Stimulated activated naive B cell treated with anti-CD40 and anti-IgM and Interleukin-4, amounts not matched to agents 10 μg/mL and 1 μg/mL and 100 μg/mL, for 72 hours (primary cell): ENCODE measurements around the gene GADD45A.

Experiments used
- ATAC-seq, 2 donors: fragments of 150-1000 bp; cut with Tn5 transposase; replicated peaks; 2 replicates each; pipeline ENCODE4 v1.10.0; 2021; ENCODE audit warnings: moderate library complexity in 1 of 2
- DNase-seq: peaks from one replicate; pipeline ENCODE4 v3.0.0; 2021
- H3K27ac Mint-ChIP-seq: one replicate; pipeline ENCODE4 v1.8.0; 2022; ENCODE audit warnings: mild to moderate bottlenecking, mixed read lengths
- H3K27me3 Mint-ChIP-seq, 2 donors: one replicate each; pipeline ENCODE4 v1.8.0; 2022; ENCODE audit warnings: mixed read lengths in 2 of 2
- H3K36me3 Mint-ChIP-seq, 2 donors: one replicate each; pipeline ENCODE4 v1.8.0; 2022; ENCODE audit warnings: mixed read lengths in 2 of 2, mild to moderate bottlenecking in 1 of 2
- H3K4me1 Mint-ChIP-seq, 2 donors: one replicate each; pipeline ENCODE4 v1.8.0; 2022; ENCODE audit warnings: mixed read lengths in 2 of 2, mild to moderate bottlenecking in 1 of 2
- H3K4me3 Mint-ChIP-seq, 2 donors: one replicate each; pipeline ENCODE4 v1.8.0; 2022; ENCODE audit warnings: mild to moderate bottlenecking in 2 of 2, mixed read lengths in 2 of 2, moderate library complexity in 1 of 2
- H3K9me3 Mint-ChIP-seq, 2 donors: one replicate each; pipeline ENCODE4 v1.8.0; 2022; ENCODE audit warnings: mixed read lengths in 2 of 2, mild to moderate bottlenecking in 1 of 2

The GADD45A gene, protein sequence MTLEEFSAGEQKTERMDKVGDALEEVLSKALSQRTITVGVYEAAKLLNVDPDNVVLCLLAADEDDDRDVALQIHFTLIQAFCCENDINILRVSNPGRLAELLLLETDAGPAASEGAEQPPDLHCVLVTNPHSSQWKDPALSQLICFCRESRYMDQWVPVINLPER

GRCh38 chr1:67685067-67685557 is at the start of gene GADD45A:
Gene GADD45A, plus strand, starts transcription at chr1:67685201. Its CDS starts 294 bp downstream, at chr1:67685495.
- H3K9me3 Mint-ChIP-seq = no peaks in the 10 kb centered on the region
- H3K36me3 Mint-ChIP-seq = peaks cover 4 to 9% of the 10 kb centered on the region in 2 donors
- H3K27me3 Mint-ChIP-seq = no peaks in the 10 kb centered on the region
- H3K4me1 Mint-ChIP-seq = peaks cover 22 to 32% of the 10 kb centered on the region in 2 donors
- H3K27ac Mint-ChIP-seq = peak within 1 kb of the TSS; percentile 92
- H3K4me3 Mint-ChIP-seq = peak within 1 kb of the TSS; percentile 89 to 90
- DNase-seq (peak; percentile 94), ATAC-seq (peak; percentile 91)

DNA sequence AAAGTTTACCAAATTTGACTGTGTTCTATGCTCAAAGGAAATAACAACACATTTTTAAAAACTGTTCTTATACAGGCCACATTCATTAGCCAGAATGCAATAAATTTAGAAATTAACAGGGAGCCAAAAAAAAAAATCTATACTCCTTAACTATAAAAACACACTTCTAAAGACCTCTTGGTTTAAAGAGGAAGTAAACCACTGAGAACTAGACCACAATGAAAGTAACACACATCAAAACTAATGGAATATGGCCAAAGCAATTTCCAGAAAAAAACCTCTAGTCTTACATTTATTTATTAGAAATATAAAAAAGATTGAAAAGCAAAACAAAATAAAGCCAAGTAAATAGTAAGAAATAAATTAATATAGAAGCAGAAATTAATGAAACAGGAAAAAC is 48.9 kb upstream of the GADD45A start:
- no peaks in the 10 kb centered on the region for H3K9me3 Mint-ChIP-seq

DNA sequence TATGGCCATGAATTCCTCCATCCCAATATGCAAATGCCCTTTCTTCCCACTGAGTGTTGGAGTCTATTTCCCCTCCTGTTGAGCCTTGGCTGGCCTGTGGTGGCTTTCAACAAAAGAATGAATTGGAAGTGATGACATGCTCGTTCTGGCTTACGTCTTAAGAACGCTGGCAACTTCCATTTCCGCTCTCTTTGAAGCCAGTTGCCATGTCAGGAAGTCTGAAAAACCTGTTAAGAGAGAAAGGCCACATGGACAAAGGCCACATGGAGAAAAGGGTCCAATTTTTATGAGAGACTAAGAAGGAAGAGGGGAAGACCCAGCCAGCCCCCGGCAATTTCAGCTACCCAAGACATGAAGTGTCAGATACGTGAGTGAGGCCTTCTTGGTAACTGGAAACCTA is 45.6 kb upstream of the GADD45A start:
- Mint-ChIP-seq H3K4me3 (no peak overlapping the region), H3K27me3 (no peaks in the 10 kb centered on the region), H3K4me1 (peaks cover 14 to 16% of the 10 kb centered on the region in 2 donors), H3K9me3 (no peaks in the 10 kb centered on the region), H3K27ac (no peak overlapping the region), H3K36me3 (no peaks in the 10 kb centered on the region)
- ATAC-seq (no peak), DNase-seq (no peak)

More for the DNA sequence above, 48.9 kb upstream of the GADD45A start:
- ATAC-seq (no peak), DNase-seq (no peak)
- Mint-ChIP-seq H3K27ac (no peak overlapping the region), H3K27me3 (no peaks in the 10 kb centered on the region), H3K4me3 (no peak overlapping the region), H3K36me3 (no peaks in the 10 kb centered on the region), H3K4me1 (peaks cover 14 to 27% of the 10 kb centered on the region in 2 donors)

DNA sequence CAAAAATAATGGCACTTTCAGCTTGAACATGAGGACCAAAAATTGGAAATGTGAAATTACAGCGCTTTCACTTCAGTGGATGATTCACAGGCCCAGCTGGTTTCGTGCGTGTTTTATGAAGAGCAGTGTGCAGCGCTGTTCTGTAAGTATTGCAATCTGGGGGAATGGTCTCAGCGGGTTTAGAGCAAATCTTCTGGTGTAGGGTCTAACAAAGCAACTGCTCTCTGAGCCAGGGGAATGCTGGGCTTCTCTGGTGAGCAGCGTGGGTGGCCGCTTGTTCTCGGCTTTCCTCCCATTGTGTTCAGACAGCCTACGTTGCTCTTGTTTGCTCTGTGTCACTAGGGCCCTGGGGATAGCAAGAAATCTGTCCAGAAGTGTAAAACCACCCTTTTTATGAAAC is 42.4 kb upstream of the GADD45A start:
- ATAC-seq (no peak), DNase-seq (no peak)
- no peak overlapping the region for H3K4me3 Mint-ChIP-seq

GRCh38 chr1:67644566-67644965 is 40.4 kb upstream of the GADD45A start:
- Mint-ChIP-seq H3K4me1 (no peaks in the 10 kb centered on the region), H3K27ac (no peak overlapping the region), H3K4me3 (no peak overlapping the region), H3K27me3 (no peaks in the 10 kb centered on the region), H3K36me3 (no peaks in the 10 kb centered on the region), H3K9me3 (no peaks in the 10 kb centered on the region)
- ATAC-seq (no peak), DNase-seq (no peak)

More for the DNA sequence above, 42.4 kb upstream of the GADD45A start:
- H3K4me1 Mint-ChIP-seq = no peaks in the 10 kb centered on the region
- H3K36me3 Mint-ChIP-seq = no peaks in the 10 kb centered on the region
- H3K27me3 Mint-ChIP-seq = no peaks in the 10 kb centered on the region
- no peak overlapping the region for H3K27ac Mint-ChIP-seq
- no peaks in the 10 kb centered on the region for H3K9me3 Mint-ChIP-seq

DNA sequence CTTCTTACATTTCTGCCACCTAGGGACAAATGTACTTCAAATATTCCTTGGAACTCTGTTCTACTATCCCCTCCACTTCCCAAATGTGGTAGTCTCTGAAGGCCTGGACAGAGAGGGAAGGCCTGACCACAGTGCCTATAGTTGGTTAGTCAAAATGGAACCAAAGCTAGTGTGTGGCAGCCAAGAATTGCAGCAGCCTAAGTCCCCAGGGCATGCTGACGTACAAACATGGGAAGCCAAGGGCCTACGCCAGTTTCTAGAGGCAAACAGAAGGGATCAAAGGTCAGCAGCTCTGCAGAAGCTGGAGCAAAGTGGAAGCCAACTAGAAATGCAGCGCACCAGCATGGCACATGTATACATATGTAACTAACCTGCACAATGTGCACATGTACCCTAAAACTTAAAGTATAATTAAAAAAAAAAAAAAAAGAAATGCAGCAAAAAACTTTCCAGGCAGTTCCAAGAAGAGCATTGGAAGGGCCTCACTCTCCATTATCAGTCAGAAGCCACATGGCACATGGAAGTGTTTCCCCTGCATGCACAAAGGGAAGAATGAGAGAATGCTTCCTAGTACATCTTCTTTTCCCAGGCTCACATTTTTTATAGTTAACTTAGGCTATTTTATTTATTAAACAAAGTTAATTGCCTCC is 39.4 kb upstream of the GADD45A start:
- no peaks in the 10 kb centered on the region for H3K36me3 Mint-ChIP-seq
- no peak overlapping the region for H3K4me3 Mint-ChIP-seq
- H3K9me3 Mint-ChIP-seq = no peaks in the 10 kb centered on the region
- DNase-seq (no peak), ATAC-seq (no peak)
- no peaks in the 10 kb centered on the region for H3K27me3 Mint-ChIP-seq
- H3K27ac Mint-ChIP-seq = no peak overlapping the region
- no peaks in the 10 kb centered on the region for H3K4me1 Mint-ChIP-seq

DNA sequence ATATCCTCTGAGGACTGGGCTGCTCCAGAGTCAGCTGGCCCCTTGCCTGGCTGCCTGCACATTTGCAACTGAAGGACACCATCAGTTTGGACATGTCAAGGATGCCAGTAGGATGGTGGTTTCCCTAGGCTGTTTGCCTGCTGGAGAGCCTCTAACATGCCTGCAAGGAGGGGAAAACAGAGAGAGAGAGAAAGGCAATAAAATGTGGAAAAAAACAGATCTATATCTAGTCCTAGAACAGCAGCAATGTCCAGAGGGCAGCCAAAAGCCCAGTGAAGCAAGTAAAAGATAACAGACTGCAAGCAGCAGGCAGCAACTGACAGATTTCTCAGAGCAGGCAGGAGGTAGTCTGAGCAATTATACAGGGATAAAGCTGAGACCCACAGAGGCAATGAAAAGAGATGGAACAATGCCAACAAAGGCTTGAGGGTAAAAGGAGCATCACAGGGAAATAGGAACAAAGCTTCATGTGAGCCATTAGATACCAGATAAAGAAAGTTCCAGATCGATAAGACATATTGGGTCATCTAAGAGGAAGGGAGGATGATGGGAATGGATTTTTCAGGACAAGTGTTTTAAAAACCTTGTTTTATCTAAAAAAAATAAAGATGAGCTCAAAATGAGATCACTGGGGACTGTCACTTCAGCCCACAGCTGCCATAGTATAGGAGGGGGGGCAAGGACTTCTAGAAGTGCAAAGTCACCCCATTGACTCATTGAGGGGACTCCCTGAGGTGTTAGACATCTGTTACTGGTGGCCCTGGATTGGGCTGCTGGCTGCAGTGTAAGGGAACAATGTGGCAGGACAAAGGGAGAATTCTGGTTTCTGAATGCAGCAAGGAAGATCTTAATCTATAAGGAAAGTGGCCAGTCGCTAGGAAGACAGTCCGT is 38.6 kb upstream of the GADD45A start:
- no peak for DNase-seq
- ATAC-seq = no peak
- H3K9me3 Mint-ChIP-seq = no peaks in the 10 kb centered on the region
- H3K36me3 Mint-ChIP-seq = no peaks in the 10 kb centered on the region
- no peaks in the 10 kb centered on the region for H3K27me3 Mint-ChIP-seq
- H3K4me1 Mint-ChIP-seq = no peaks in the 10 kb centered on the region
- no peak overlapping the region for H3K27ac Mint-ChIP-seq
- H3K4me3 Mint-ChIP-seq = no peak overlapping the region

GRCh38 chr1:67647036-67647798 is 37.8 kb upstream of the GADD45A start:
- DNase-seq = no peak
- Mint-ChIP-seq H3K4me3 (no peak overlapping the region), H3K9me3 (no peaks in the 10 kb centered on the region), H3K27ac (no peak overlapping the region), H3K4me1 (no peaks in the 10 kb centered on the region), H3K27me3 (no peaks in the 10 kb centered on the region), H3K36me3 (no peaks in the 10 kb centered on the region)
- ATAC-seq = no peak

DNA sequence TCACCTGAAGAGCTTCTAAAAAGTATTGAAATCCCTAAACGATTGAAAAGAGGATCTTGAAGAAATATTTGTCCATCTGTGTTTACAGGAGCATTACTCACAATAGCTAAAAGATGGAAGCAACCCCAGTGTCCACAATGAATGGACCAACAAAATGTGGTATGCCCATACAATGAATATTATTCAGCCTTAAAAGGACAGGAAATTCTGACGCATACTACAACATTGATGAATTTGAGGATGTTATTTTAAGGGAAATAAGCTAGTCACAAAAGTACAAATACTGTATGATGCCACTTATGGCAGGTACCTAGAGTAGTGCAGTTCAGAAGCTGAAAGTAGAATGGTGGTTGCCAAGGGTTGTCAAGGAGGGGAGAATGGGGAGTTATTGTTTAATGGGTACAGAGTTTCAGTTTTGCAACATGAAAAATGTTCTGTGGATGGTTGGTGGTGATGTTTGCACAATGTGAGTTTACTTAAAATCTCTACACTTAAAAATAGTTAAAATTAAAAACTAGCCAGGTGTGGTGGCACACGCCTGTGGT is 37.1 kb upstream of the GADD45A start:
- H3K27me3 Mint-ChIP-seq = no peaks in the 10 kb centered on the region
- no peak overlapping the region for H3K27ac Mint-ChIP-seq
- DNase-seq (no peak), ATAC-seq (no peak)
- no peak overlapping the region for H3K4me3 Mint-ChIP-seq
- no peaks in the 10 kb centered on the region for H3K4me1 Mint-ChIP-seq
- H3K36me3 Mint-ChIP-seq = no peaks in the 10 kb centered on the region
- no peaks in the 10 kb centered on the region for H3K9me3 Mint-ChIP-seq

- H3K4me3 Mint-ChIP-seq = no peak overlapping the region
- no peak for DNase-seq
- H3K36me3 Mint-ChIP-seq = no peaks in the 10 kb centered on the region
Measured at GRCh38 chr1:67648582-67649326, 36.2 kb upstream of the GADD45A start.

GRCh38 chr1:67650061-67650460 is 34.9 kb upstream of the GADD45A start:
- no peak overlapping the region for H3K4me3 Mint-ChIP-seq
- H3K9me3 Mint-ChIP-seq = no peaks in the 10 kb centered on the region
- no peaks in the 10 kb centered on the region for H3K4me1 Mint-ChIP-seq
- DNase-seq = no peak
- no peak overlapping the region for H3K27ac Mint-ChIP-seq
- no peaks in the 10 kb centered on the region for H3K27me3 Mint-ChIP-seq
- ATAC-seq = no peak
- H3K36me3 Mint-ChIP-seq = no peaks in the 10 kb centered on the region

More at GRCh38 chr1:67648582-67649326, 36.2 kb upstream of the GADD45A start:
- Mint-ChIP-seq H3K27me3 (no peaks in the 10 kb centered on the region), H3K4me1 (no peaks in the 10 kb centered on the region), H3K27ac (no peak overlapping the region), H3K9me3 (no peaks in the 10 kb centered on the region)
- no peak for ATAC-seq

DNA sequence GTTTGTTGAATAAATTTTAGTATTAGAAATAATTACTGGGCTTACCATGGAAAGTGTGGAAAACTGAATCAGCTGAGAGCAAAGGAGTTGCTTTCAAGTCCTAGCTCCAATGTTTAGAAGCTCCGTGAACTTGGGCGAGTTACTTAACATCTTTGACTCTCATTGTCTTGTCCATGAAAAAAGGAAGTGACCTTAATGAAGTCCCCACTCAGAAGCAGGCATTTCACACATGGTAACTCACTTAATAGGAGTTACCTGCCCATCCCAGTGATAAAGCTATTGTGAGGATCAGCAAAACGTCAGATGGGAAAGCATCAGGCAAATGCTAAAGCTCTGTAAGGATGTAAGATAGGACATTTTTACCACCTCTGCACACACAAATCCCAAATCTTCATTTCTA is 34.0 kb upstream of the GADD45A start:
- no peak for ATAC-seq
- Mint-ChIP-seq H3K36me3 (no peaks in the 10 kb centered on the region), H3K4me3 (no peak overlapping the region), H3K4me1 (no peaks in the 10 kb centered on the region), H3K27me3 (no peaks in the 10 kb centered on the region), H3K27ac (no peak overlapping the region), H3K9me3 (no peaks in the 10 kb centered on the region)
- DNase-seq = no peak

GRCh38 chr1:67652800-67653199 is 32.2 kb upstream of the GADD45A start:
- no peak for DNase-seq
- Mint-ChIP-seq H3K27ac (no peak overlapping the region), H3K36me3 (no peaks in the 10 kb centered on the region), H3K4me1 (no peaks in the 10 kb centered on the region), H3K9me3 (no peaks in the 10 kb centered on the region), H3K27me3 (no peaks in the 10 kb centered on the region), H3K4me3 (no peak overlapping the region)
- peak in 1 of 2 donors; percentile 23 for ATAC-seq
